Measurements from ENCODE around the gene XPR1.

XPR1 gene

GRCh38 chr1:180896161-180896560 is 264.3 kb downstream of the XPR1 start:
- DNase-seq: no peak

DNA sequence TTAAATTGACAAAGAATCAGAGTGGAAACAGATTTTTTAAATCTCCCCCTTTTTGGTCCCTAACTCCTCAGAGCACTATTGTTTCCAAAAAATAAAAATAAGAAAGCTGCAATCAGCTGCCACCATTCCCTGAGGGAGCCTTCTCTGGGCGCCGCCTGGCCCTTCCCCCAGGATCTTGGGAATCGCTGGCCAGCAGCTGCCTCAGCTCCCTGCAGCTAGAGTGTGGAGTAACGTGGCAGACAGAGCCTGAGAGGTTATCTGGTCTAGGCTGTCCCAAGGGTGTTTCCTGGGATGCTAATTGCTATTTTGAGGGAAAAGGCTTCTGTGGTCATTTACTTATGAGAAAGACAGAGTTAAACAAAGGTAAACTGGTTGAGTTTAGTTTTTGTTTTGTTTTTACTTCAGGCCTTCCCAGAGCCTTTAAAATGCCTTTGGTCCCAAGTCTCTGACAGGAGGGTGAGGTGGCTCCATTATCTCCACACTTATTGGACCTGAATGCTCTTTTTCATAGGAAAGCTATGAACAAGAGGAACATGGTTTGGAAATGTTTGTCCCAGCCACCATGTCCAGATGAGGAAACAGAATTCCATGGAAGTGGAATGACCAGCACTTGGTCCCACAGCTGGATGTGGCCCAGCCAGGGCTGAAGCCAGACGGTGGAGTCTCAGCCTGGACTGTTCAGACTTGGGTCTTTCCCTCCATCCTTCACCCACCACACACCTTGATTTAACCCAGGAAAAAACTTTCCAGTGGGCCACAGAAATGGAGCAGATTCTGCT is 266.8 kb downstream of the XPR1 start:
- no peak for DNase-seq

DNA sequence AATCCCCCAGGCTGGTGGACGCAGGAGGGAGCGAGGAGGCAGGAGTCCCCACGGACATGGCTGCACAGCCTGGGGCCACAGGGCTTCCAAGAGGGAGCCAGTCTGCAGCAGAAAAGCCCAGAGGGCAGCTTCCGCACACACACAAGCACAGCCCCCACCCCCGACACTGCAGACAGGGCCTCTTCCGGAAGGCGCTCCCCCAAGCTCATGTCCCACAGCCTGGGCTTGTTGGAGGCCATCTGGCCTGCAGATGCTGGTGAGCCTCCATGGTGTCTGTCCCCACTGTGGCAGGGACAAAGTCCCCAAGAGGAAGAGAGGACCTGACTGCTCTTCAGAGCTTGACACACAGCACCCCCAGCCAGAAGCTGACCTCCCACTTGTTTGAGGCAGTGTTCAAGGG is 267.4 kb downstream of the XPR1 start:
- no peak for DNase-seq

- no peak for DNase-seq
These were observed 269.5 kb downstream of the XPR1 start for GRCh38 chr1:180901076-180901990.

- no peak for DNase-seq
These were observed 270.7 kb downstream of the XPR1 start for GRCh38 chr1:180902541-180902940.

DNA sequence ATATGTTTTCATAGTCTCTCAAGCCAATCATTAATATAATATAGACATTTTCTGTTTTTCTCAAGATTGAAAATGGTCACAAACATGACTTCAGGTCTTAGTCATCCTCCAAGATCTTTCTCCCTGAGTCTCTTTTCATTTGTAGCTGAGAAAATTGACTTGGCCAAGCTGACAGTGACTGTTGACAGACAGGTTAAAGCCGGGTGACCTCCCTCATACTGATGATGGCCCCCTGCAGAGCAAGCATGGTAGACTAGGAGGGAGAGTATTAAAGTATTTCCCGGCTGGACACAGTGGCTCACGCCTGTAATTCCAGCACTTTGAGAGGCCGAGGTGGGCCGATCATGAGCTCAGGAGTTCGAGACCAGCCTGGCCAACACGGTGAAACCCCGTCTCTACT is 274.1 kb downstream of the XPR1 start:
- DNase-seq: no peak

GRCh38 chr1:180906511-180906910 is 274.7 kb downstream of the XPR1 start:
- DNase-seq: no peak

- DNase-seq: no peak
These were observed 275.7 kb downstream of the XPR1 start for GRCh38 chr1:180907313-180908055.

GRCh38 chr1:180908074-180908765 is 276.4 kb downstream of the XPR1 start:
- no peak for DNase-seq

DNA sequence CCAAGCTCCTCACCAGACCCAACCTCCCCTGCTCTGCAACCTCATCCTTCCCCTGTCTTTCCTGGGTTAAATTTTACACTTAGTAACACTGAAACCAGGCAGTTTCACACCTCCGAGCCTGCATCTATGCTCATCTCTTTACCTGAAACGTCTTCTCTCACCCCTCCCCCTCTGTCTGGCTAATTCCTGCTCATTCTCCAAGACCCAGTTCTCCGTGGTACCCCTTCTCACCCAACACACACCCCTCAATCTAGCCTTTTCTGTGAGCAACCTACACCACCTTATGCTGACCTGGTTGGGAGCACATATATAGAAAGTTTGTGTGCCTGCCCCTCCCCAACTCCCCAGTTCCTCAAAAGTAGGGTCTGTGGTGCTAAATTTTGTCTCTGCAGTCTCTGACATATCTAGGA is 277.2 kb downstream of the XPR1 start:
- no peak for DNase-seq

DNA sequence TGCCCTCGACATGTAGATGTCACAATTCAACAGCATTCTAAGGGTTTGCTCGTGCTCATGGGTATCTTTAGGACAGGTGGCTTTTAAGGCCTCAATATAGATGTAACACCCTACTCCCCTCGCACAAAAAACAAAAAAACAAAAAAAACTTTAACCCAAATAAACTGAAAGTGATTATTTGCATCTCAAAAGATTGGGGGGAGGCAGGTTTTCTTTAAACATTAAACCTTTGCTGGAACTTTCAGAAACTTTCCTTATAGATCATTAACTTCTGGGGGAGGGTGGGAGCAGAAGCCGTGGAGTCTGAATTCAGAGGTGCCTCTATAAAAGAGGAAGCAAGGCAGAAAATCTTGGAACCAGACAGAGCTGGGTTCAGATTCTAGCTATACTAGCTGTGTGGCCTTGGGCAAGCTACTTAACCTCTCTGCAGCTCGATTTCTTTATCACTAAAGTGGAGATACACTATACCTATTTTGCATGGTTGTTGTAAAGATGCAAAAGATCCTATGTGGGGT is 277.7 kb downstream of the XPR1 start:
- DNase-seq: no peak

DNA sequence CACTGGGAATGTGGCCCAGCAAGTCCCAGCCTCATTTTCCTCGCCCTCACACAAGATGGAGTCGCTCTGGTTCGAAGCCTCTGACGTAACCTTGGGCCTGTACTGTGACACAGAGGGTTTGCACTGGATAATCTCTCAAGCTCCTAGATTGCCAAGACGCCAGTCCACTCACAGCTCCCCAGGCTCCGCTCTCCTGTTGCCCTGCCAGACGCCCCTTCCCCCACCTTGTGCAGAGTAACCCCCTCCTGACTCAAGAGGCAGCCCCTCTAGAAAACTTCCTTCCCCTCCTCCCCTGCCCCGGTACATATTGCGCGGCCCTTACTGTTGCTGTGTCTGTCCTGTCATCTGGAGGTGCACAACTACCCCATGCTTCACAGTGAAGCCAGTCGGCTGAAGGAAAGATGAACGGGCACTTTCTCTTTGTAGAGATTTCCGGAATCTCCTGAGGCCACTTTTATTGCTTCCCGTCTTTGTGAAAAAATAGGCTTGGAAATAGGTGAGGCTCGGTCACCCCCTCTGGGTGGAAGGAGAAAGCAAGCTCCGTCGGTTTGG is 279.9 kb downstream of the XPR1 start:
- peak; percentile 49 for DNase-seq

DNA sequence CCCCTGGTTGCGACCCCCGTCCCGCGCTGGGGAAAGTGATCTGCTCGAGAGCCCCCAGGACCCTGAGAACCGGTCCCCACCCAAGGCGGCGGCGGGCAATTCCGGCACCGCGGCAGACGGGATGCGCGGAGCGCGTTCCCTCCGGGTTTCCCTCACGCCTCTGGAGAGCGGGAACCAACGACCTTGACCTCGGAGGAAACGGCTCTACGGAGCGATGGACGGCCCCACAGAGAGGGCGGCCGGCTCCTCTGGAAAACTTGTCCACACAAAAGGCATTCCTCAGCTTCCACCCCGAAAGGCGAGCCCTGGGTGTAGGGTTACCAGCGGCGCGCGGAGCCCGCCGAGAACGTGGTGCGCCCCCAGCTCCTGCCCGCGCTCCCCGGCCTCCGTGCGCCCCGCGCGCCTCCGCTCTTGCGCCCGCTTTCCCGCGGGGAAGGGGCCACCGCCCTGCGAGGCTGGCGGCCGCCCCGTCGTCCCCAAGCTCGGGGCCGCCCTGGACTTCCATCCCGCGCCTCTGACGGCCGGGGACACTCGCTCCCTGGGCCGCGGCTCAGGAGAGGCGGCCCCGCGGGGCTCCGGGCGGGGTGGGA is 280.5 kb downstream of the XPR1 start:
- no peak for DNase-seq

DNA sequence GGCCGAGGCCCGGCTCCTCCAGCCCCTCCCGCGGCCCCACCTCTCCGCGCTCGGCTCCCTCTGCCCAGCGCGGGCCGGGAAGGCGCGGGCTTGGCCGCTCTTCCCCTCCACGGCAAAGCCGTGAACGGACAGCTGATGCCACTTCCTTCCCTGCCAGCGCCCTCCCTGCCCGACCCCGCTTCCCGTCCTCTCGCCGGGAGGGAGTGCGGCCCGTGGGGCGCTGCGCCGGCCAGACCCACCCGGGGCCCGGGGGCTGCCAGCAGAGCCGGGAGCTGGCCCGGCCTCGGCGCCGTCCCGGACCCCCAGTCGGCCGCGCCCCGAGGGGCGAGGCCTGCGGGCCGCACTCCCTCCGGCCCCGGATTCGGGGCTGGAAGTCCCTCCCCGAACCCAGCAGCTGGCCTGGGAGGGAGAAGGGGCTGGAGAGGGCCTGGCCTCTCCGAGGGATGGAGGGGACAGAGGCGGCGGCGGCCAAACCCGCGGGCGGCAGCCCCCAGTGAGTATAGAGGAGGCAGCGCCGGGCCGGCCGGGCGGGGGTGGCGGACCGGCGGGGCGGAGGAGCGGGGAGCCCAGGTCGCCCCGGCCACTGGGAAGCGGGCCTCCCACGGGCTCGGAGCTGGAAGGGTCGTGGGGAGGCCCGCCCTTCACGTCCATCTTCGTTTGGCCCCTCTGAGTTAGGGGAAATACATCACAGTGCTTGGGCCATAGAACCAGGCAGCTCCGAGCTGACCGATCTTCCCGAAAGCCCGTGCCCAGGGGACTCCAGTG is 281.2 kb downstream of the XPR1 start, which contains the start of gene KIAA1614:
Gene KIAA1614 (plus strand): TSS at position 97 of the 765 bp plus-strand sequence. CDS start 347 bp downstream, at position 444.
- DNase-seq: no peak

- no peak for DNase-seq
These were observed 283.7 kb downstream of the XPR1 start for GRCh38 chr1:180915426-180915965.

GRCh38 chr1:180916012-180916770 is 284.4 kb downstream of the XPR1 start:
- DNase-seq: no peak

DNA sequence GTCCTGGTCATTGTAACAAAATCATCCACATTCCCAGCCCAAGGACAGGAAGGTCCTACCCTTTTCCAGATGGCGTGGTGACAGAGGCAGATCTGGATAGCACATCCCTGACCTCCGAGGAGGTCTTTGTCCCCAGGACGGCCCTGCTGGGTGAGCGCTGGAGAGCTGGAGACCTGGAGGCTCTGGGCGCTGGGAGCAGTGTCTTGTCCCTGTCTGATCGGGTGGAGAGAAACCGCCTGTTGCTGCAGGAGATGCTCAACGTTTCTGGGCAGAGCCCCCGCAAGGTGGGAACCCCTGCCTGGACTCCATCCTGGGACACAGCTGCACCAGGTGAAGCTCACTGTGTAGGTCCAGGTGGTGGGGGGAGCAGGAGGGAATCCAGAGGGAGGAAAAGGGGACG is 284.9 kb downstream of the XPR1 start:
- no peak for DNase-seq

DNA sequence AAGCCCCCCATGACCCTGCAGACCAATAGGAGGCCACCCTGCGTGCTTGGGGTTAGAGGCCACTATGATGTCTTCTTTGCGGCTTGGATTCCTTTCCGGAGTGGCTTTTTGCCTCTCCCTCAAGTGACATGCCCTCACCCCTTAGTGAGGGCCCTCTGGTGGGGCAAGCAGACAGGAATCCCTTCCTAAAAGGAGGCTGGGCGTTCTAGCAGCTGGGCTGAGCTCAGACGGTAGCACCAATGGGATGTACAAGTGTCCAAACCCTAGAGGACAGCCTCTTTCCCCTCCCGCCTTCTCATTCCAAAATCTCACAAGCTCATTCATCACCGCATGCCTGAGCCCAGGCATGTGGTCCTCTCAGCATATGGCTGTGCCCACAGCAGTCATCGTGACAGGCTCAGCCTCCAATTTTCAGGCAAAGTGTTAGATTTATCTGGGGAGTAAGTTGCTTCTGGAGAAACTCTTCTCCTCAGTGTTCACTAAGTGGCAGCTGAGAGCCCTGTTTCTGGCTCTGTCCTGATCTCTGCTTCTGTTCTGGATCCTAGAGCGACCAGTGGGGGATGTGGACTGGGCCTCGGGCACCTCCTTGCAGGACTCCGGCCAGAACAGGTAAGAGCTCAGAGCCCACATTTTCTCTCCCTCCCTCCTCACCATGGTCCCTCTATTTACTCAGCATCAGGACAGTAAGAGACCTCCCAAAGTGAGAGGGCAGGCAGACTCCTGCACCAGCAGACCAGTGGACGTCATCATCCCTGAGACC is 285.7 kb downstream of the XPR1 start:
- DNase-seq: no peak

- DNase-seq: no peak
These were observed 286.7 kb downstream of the XPR1 start for GRCh38 chr1:180918519-180918918.

Measured in DMS79 (cell line).